DND-41 (cell line): ENCODE results near the gene PLAC9.

ENCODE experiments used
- ATAC-seq: fragments of 200-7000 bp; cut with Tn5 transposase; 3 replicates; pipeline ENCODE4 v1.9.1; 2021; ENCODE audit warnings: low read depth; ENCODE audit not compliant: insufficient read depth
- DNase-seq: peaks from one replicate; pipeline ENCODE4 v3.0.0-alpha.2; 2020
- H2AFZ ChIP-seq: 2 replicates; pipeline ENCODE4 v1.6.0; 2012; ENCODE audit warnings: low read depth, low read length
- H3K27ac ChIP-seq: 2 replicates; pipeline ENCODE4 v1.5.1; 2012; ENCODE audit warnings: low read length, inconsistent platforms
- H3K27me3 ChIP-seq: fragments of 200-600 bp; sonication (generic); 2 replicates; pipeline ENCODE4 v1.6.0; 2012; ENCODE audit warnings: low read length, mild to moderate bottlenecking, inconsistent platforms; ENCODE audit not compliant: insufficient read depth, poor library complexity
- H3K36me3 ChIP-seq: 2 replicates; pipeline ENCODE4 v1.5.1; 2012; ENCODE audit warnings: low read length, inconsistent platforms; ENCODE audit not compliant: insufficient read depth
- H3K4me1 ChIP-seq: 2 replicates; pipeline ENCODE4 v1.5.1; 2012; ENCODE audit warnings: mild to moderate bottlenecking, low read length; ENCODE audit not compliant: insufficient read depth
- H3K4me2 ChIP-seq: 2 replicates; pipeline ENCODE4 v1.6.0; 2012; ENCODE audit warnings: mild to moderate bottlenecking, moderate library complexity, low read length, inconsistent platforms; ENCODE audit not compliant: insufficient read depth
- H3K4me3 ChIP-seq, 2 experiments: fragments of 200-600 bp in 1 of 2; shearing (Covaris generic) in 1 of 2; 2 replicates each; pipeline ENCODE4 v1.5.1; 2012 to 2016; ENCODE audit warnings: inconsistent platforms in 2 of 2, low read length in 2 of 2, mild to moderate bottlenecking in 2 of 2, low read depth in 1 of 2, moderate library complexity in 1 of 2
- H3K79me2 ChIP-seq: 2 replicates; pipeline ENCODE4 v1.6.0; 2012; ENCODE audit warnings: low read length, inconsistent platforms; ENCODE audit not compliant: insufficient read depth
- H3K9ac ChIP-seq: 2 replicates; pipeline ENCODE4 v1.6.0; 2012; ENCODE audit warnings: low read depth, mild to moderate bottlenecking, inconsistent platforms, low read length, moderate library complexity
- H3K9me3 ChIP-seq: 2 replicates; pipeline ENCODE4 v1.5.1; 2012; ENCODE audit warnings: low read length, moderate library complexity, mild to moderate bottlenecking, inconsistent platforms; ENCODE audit not compliant: insufficient read depth, severe bottlenecking
- H4K20me1 ChIP-seq: 2 replicates; pipeline ENCODE4 v1.6.0; 2012; ENCODE audit warnings: low read length; ENCODE audit not compliant: insufficient read depth
- CTCF ChIP-seq: IDR thresholded peaks from 2 replicates; pipeline ENCODE4 v1.5.1; 2012; ENCODE audit warnings: borderline replicate concordance, low read length, moderate library complexity, mild to moderate bottlenecking; ENCODE audit not compliant: poor library complexity, severe bottlenecking; ENCODE audit errors: extremely low read depth
- EZH2 ChIP-seq: IDR thresholded peaks from 3 replicates; pipeline ENCODE4 v1.6.1; 2012; ENCODE audit warnings: borderline replicate concordance, low read depth, mild to moderate bottlenecking, moderate library complexity, low read length, inconsistent platforms; ENCODE audit not compliant: severe bottlenecking

The PLAC9 gene

GRCh38 chr10:80100116-80100515, 32.4 kb upstream of the PLAC9 start:
- no peaks in the 10 kb centered on the region for H3K79me2 ChIP-seq
- no peak for ATAC-seq
- no peak overlapping the region for H3K27ac ChIP-seq
- no peak overlapping the region for H2AFZ ChIP-seq
- H3K27me3 ChIP-seq = no peaks in the 10 kb centered on the region
- no peak overlapping the region for H3K4me2 ChIP-seq
- H3K4me1 ChIP-seq = peaks cover 5% of the 10 kb centered on the region
- DNase-seq = no peak
- no peak overlapping the region for H3K9ac ChIP-seq
- no peaks in the 10 kb centered on the region for H3K9me3 ChIP-seq
- no peaks in the 10 kb centered on the region for H4K20me1 ChIP-seq
- no peaks in the 10 kb centered on the region for H3K36me3 ChIP-seq
- no peak overlapping the region for H3K4me3 ChIP-seq
- TF ChIP-seq CTCF (no peak), EZH2 (no peak)

GRCh38 chr10:80100861-80101695, 31.5 kb upstream of the PLAC9 start:
- Histone ChIP-seq H3K4me2 (no peak overlapping the region), H3K4me1 (peaks cover 5% of the 10 kb centered on the region), H3K9me3 (no peaks in the 10 kb centered on the region), H4K20me1 (no peaks in the 10 kb centered on the region), H3K79me2 (no peaks in the 10 kb centered on the region), H3K27me3 (no peaks in the 10 kb centered on the region), H3K36me3 (no peaks in the 10 kb centered on the region), H3K27ac (no peak overlapping the region), H3K9ac (no peak overlapping the region), H3K4me3 (no peak overlapping the region), H2AFZ (no peak overlapping the region)
- no peak for ATAC-seq
- no peak for DNase-seq
- no peak for TF ChIP-seq CTCF
- no peak for TF ChIP-seq EZH2

GRCh38 chr10:80104066-80104926, 28.2 kb upstream of the PLAC9 start:
- Histone ChIP-seq H3K4me3 (no peak overlapping the region), H3K9ac (no peak overlapping the region), H2AFZ (0 out of 2 replicates have a peak overlapping the region, but pooled peaks have one; percentile 16), H3K4me1 (peaks cover 5% of the 10 kb centered on the region), H3K79me2 (no peaks in the 10 kb centered on the region), H4K20me1 (no peaks in the 10 kb centered on the region), H3K9me3 (peaks cover 11% of the 10 kb centered on the region), H3K27ac (no peak overlapping the region), H3K27me3 (no peaks in the 10 kb centered on the region), H3K4me2 (no peak overlapping the region), H3K36me3 (no peaks in the 10 kb centered on the region)
- DNase-seq = no peak
- TF ChIP-seq CTCF = no peak
- TF ChIP-seq EZH2 = no peak
- ATAC-seq = peak; percentile 48; the same call in 1 of the 3 replicates
